Fibroblast of pulmonary artery (primary cell): ENCODE measurements around the gene GRK2.

Experiments used
- DNase-seq: peaks from one replicate; pipeline ENCODE4 v3.0.0-alpha.2; 2010; ENCODE audit warnings: low read depth
- H3K4me3 ChIP-seq: replicated peaks from 2 replicates; pipeline ENCODE4 v1.5.1; 2011; ENCODE audit warnings: low read depth, mild to moderate bottlenecking, control low read depth, low read length, moderate library complexity
- CTCF ChIP-seq: IDR thresholded peaks from 2 replicates; pipeline ENCODE4 v1.5.1; 2011; ENCODE audit warnings: mild to moderate bottlenecking, control low read depth, low read length, inconsistent platforms; ENCODE audit errors: missing control alignments

Gene GRK2

GRCh38 chr11:67276781-67277230, 10.5 kb downstream of the GRK2 start:
- peak; percentile 6 for TF ChIP-seq CTCF
- peak overlapping the region; percentile 29 for H3K4me3 ChIP-seq
- peak; percentile 33 for DNase-seq

GRCh38 chr11:67277231-67277961, 11.1 kb downstream of the GRK2 start:
- H3K4me3 ChIP-seq, result peak overlapping the region; percentile 29
- no peak for TF ChIP-seq CTCF

GRCh38 chr11:67278135-67278938, 12.1 kb downstream of the GRK2 start:
- TF ChIP-seq CTCF, result no peak
- DNase-seq, result no peak
- no peak overlapping the region for H3K4me3 ChIP-seq

More at GRCh38 chr11:67277231-67277961, 11.1 kb downstream of the GRK2 start:
- DNase-seq, result peak; percentile 82

GRCh38 chr11:67278939-67279588, 12.8 kb downstream of the GRK2 start:
- no peak overlapping the region for H3K4me3 ChIP-seq
- DNase-seq, result no peak
- no peak for TF ChIP-seq CTCF

- TF ChIP-seq CTCF, result no peak
- no peak overlapping the region for H3K4me3 ChIP-seq
- DNase-seq, result no peak
Measured at GRCh38 chr11:67279589-67280340, 13.5 kb downstream of the GRK2 start.

- no peak for TF ChIP-seq CTCF
- H3K4me3 ChIP-seq, result no peak overlapping the region
- DNase-seq, result no peak
Measured at GRCh38 chr11:67280341-67280787, 14.1 kb downstream of the GRK2 start.
